Heart left ventricle (tissue), 16 donors: Measurements from ENCODE around the gene THSD4. TPM values are rescaled to one million over a fixed set of nuclear protein-coding genes. Genes with fewer than 3 reads are reported as not detected.
A peak's percentile ranks its signal among the peaks of the same experiment; 100 is the strongest.

ENCODE experiments used
- ATAC-seq, 4 donors: fragments of 200-7000 bp; cut with Tn5 transposase; one replicate each; pipeline ENCODE4 v1.9.1; 2020 to 2022; ENCODE audit warnings: moderate library complexity in 4 of 4, mild to moderate bottlenecking in 3 of 4, moderate number of reproducible peaks in 1 of 4
- DNase-seq, 5 donors: peaks; one replicate each; pipeline ENCODE4 v3.0.0-alpha.2; 2020
- H3K27ac ChIP-seq, 12 donors: fragments of 200-600 bp; sonication (generic) in 4 of 12; one replicate each; pipeline versions ENCODE4 v1.5.0 to v1.8.0; 2016 to 2022; ENCODE audit warnings: mild to moderate bottlenecking in 2 of 12
- H3K27me3 ChIP-seq, 9 donors: fragments of 200-600 bp; sonication (generic) in 2 of 9; one replicate each; pipeline versions ENCODE4 v1.5.1 to v1.8.0; 2016 to 2022; ENCODE audit warnings: mild to moderate bottlenecking in 3 of 9
- H3K36me3 ChIP-seq, 9 donors: fragments of 200-600 bp; sonication (generic) in 2 of 9; one replicate each; pipeline versions ENCODE4 v1.5.0 to v1.8.0; 2018 to 2022; ENCODE audit warnings: mild to moderate bottlenecking in 2 of 9
- H3K4me1 ChIP-seq, 12 donors: fragments of 200-600 bp; sonication (generic) in 4 of 12; one replicate each; pipeline versions ENCODE4 v1.5.0 to v1.8.0; 2016 to 2022; ENCODE audit warnings: mild to moderate bottlenecking in 3 of 12
- H3K4me3 ChIP-seq, 12 donors: fragments of 200-600 bp; sonication (generic) in 4 of 12; one replicate each; pipeline versions ENCODE4 v1.5.0 to v1.8.0; 2017 to 2022; ENCODE audit warnings: mild to moderate bottlenecking in 9 of 12, moderate library complexity in 4 of 12
- H3K9me3 ChIP-seq, 12 donors: fragments of 200-600 bp; sonication (generic) in 4 of 12; one replicate each; pipeline versions ENCODE4 v1.5.0 to v1.8.0; 2016 to 2022; ENCODE audit warnings: mild to moderate bottlenecking in 1 of 12
- CTCF ChIP-seq, 12 donors: fragments of 200-600 bp; sonication (generic) in 4 of 12; IDR thresholded peaks; one replicate each; pipeline versions ENCODE4 v1.5.0 to v1.8.0; 2018 to 2022; ENCODE audit warnings: antibody characterized with exemption in 12 of 12, mild to moderate bottlenecking in 5 of 12
- POLR2A ChIP-seq, 2 donors: fragments of 450-650 bp; IDR thresholded peaks; one replicate each; pipeline ENCODE4 v1.6.1; 2017; ENCODE audit warnings: antibody characterized with exemption in 2 of 2, mild to moderate bottlenecking in 2 of 2, moderate library complexity in 2 of 2
- WGBS, 4 donors: extraction: QIAGEN DNeasy Blood & Tissue Kit in 2 of 4; methylation state at CpG; one replicate each; pipeline versions ENCODE4 v1.1.5 to v1.1.7; 2013 to 2018; 5-methylcytosine and 5-hydroxymethylcytosine counted together
- intact Hi-C, 10 donors: fragments of 100-400 bp; cut with DNase I; formaldehyde crosslinking; loops; one replicate each; pipeline versions ENCODE4 v1.11.1 to v1.14.2; 2022
- polyA plus RNA-seq, 2 donors: library from polyadenylated mRNA; stranded (reverse); fragments of 200-250 nt; gene quantifications; one replicate each; pipeline ENCODE4 v1.2.3, GENCODE V29; 2013
- total RNA-seq, 9 donors: library from RNA; depleted of rRNA in 2 of 9; stranded (reverse); fragments of >200 nt in 2 of 9; fragmentation: NEBNext Ultra II Directional in 3 of 9; extraction: Animal tissue kit (Norgen Biotek cat#: 25700) in 3 of 9; gene quantifications; one replicate each; pipeline versions ENCODE4 v1.1.0 to v1.2.4, GENCODE V29; 2016 to 2023
- donor health status: ischemic (EF 13 %, LVEDD 7.1; RV severe dilation, severe dysfunction).
- donor health status: healthy with polysubstance abuse.
- donor health status: DM: no; HTN: yes; CAD: no.
- donor health status: DM: no; HTN: no; CAD: no.
- donor health status: ischemic (EF 25% LVEDD 6.9; RV normal size, moderate dysfunction).
- donor health status: ischemic (EF 25% LVEDD 5.7; RV mildly dilated, moderate dysfunction).
- donor health status: healthy.
- donor health status: DM: yes; HTN: yes; CAD: no.
- donor health status: ischemic (EF 35%, LVEDD 5.7; RV mildly dilated, moderate dysfunction).
- donor health status: nonischemic (EF 11% LVEDD 7.7; RV severe dilation, severe dysfunction).
- donor health status: DM: yes; HTN: yes; CAD: no.
- donor health status: PGD.
- donor health status: ischemic (EF 29% LVEDD 5.4; RV normal size, mild dysfunction).
- donor health status: nonischemic (EF 23%, LVEDD 6.1; RV moderate dilation, normal function).

Gene THSD4
- total and polyA plus RNA-seq, 11 donors = 32.6 to 206 (median 93.2) TPM

DNA sequence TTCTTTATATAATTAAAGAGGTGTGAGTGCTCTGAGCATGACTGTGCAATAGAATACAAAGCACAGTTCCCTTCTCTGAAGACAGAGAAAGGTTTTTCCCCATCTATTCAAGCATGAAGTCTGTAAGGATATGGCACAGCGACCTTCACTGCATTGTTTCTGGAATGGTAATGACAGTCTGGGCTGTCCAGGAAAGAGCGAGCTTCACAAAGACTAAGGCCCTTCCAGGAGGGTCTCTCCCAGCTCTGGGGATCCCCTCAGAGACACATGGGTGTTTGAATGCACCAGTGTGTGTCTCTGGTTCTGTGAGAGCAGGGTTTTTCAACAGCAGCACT lies 515.2 kb downstream of the THSD4 start:
- TF ChIP-seq CTCF (IDR thresholded peaks at IDR 0.05) (no peak), POLR2A (IDR thresholded peaks at IDR 0.05) (no peak)
- ATAC-seq (no peak), DNase-seq (no peak)
- no peaks in the 10 kb centered on the region for H3K36me3 ChIP-seq
- no peak overlapping the region for H3K4me3 ChIP-seq
- intact Hi-C loops = no loop called here
- no peaks in the 10 kb centered on the region for H3K9me3 ChIP-seq
- peak overlapping the region in 2 of 12 donors; percentile 8 to 33 for H3K27ac ChIP-seq
- peaks cover 0 to 49% (median 15%) of the 10 kb centered on the region in 12 donors for H3K4me1 ChIP-seq
- no peaks in the 10 kb centered on the region for H3K27me3 ChIP-seq
- WGBS, 4 donors = 87 to 97% (median 89%) methylated on average over 2 of the region's 2 CpGs

DNA sequence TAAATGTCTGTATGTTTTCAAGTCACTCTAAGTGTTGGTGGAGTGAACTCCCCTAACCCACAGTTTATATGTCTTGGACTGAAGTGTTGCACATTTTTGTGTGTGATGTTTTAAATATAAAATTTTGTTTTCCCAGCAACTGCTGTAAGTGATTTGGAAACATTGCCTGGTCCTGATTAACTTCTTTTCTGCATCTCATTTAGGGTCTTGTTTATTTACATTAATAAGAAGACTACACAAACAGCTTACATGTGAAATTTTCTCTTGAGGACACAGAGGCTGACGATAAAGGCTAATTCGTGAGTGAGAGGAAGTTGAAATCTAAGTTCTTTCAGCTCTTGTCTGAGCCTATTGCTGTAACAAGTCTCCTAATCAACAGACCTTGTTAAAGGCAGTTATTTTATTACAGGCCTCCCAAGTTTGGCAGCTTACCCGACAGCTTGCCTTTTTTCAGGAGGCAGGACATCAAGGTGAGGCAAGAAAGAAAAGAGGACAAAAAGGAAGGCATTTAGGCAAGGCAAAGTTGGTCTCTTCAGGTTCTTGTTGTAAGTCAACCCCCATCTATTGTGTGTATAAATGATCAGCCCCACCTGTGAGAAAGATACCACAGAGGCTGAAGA lies 517.4 kb downstream of the THSD4 start:
- no peaks in the 10 kb centered on the region for H3K36me3 ChIP-seq
- H3K4me1 ChIP-seq = peaks cover 0 to 51% (median 15%) of the 10 kb centered on the region in 12 donors
- no peak for ATAC-seq
- H3K4me3 ChIP-seq = no peak overlapping the region
- no peaks in the 10 kb centered on the region for H3K27me3 ChIP-seq
- 35 to 55% (median 37%) methylated on average over 3 of the region's 3 CpGs for WGBS, 4 donors
- no peaks in the 10 kb centered on the region for H3K9me3 ChIP-seq
- DNase-seq = no peak
- intact Hi-C loops = no loop called here
- TF ChIP-seq CTCF (IDR thresholded peaks at IDR 0.05) (no peak), POLR2A (IDR thresholded peaks at IDR 0.05) (no peak)
- H3K27ac ChIP-seq = peak overlapping the region in 5 of 12 donors; percentile 34 to 50 (median 37)

DNA sequence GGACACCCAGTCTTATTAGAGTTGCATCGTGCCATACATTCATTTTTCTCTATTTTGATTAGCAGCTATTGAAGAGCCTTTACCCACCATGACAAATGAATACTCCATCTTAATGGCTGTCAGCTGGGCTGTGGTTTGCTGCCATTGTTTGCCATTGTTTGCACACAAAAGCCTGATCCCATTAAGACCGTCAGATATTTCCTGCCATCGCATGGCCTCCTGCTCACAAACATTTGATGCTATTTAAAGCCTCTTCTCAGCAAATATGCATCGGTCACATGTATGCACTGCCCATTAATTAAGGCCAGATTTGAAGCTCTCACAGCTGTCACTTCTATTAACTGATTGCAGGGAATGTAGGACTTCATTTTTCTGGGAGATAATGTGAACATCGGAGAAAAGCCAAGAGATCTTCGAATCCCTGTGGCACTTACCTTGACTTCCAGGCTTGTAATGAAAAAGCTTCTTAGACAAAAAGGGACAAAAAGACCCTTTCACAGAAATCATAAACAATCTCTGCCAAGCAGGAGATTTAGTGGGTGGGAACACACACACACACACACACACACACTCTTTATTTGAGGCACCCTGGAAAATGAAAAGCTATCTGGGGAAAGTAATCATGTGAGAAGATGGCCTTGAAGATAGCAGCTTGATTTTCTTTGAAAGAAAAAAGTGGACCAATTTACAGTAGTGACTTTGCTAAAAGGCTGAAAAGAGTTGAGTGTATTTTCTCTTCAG lies 519.7 kb downstream of the THSD4 start:
- Histone ChIP-seq H3K4me3 (no peak overlapping the region), H3K4me1 (peaks cover 0 to 36% (median 12%) of the 10 kb centered on the region in 12 donors), H3K27ac (peak overlapping the region in 6 of 12 donors; percentile 1 to 46 (median 23)), H3K9me3 (no peaks in the 10 kb centered on the region), H3K27me3 (no peaks in the 10 kb centered on the region), H3K36me3 (no peaks in the 10 kb centered on the region)
- TF ChIP-seq CTCF (IDR thresholded peaks at IDR 0.05) (no peak), POLR2A (IDR thresholded peaks at IDR 0.05) (no peak)
- 15 to 26% (median 17%) methylated on average over 6 of the region's 6 CpGs for WGBS, 4 donors
- intact Hi-C loops = no loop called here
- DNase-seq (no peak), ATAC-seq (peak in 1 of 4 donors; percentile 48)

- ATAC-seq (no peak), DNase-seq (no peak)
- intact Hi-C loops = no loop called here
- Histone ChIP-seq H3K4me3 (no peak overlapping the region), H3K27me3 (no peaks in the 10 kb centered on the region), H3K27ac (no peak overlapping the region), H3K4me1 (peaks cover 0 to 29% (median 10%) of the 10 kb centered on the region in 12 donors), H3K36me3 (no peaks in the 10 kb centered on the region), H3K9me3 (no peaks in the 10 kb centered on the region)
- 86 to 91% (median 88%) methylated on average over 2 of the region's 2 CpGs for WGBS, 4 donors
- TF ChIP-seq CTCF (IDR thresholded peaks at IDR 0.05) (no peak), POLR2A (IDR thresholded peaks at IDR 0.05) (no peak)
Measured at GRCh38 chr15:71635735-71636134, 520.5 kb downstream of the THSD4 start.
